Activated naive CD4-positive, alpha-beta T cell treated with Interleukin-2 at 50 U/mL for 16 hours (primary cell): ENCODE measurements around the gene GPC5.
"Not testable (repeated sequence)": the region's sequence is repeated elsewhere in the genome, so short reads cannot be mapped to it uniquely, and the experiment has no call there.

ENCODE experiments used
- DNase-seq: peaks from one replicate; pipeline ENCODE4 v3.0.0-alpha.2; 2020

GPC5 gene

GRCh38 chr13:91659256-91660075 lies 261.0 kb downstream of the GPC5 start:
- DNase-seq, result no peak

- no peak for DNase-seq
Measured at GRCh38 chr13:91660076-91660415, 261.6 kb downstream of the GPC5 start.

- DNase-seq, result no peak
Measured at GRCh38 chr13:91661692-91662490, 263.5 kb downstream of the GPC5 start.

GRCh38 chr13:91664039-91664438 lies 265.6 kb downstream of the GPC5 start:
- DNase-seq, result no peak

- DNase-seq, result no peak
Measured at GRCh38 chr13:91667486-91667885, 269.1 kb downstream of the GPC5 start.

GRCh38 chr13:91668866-91669495 lies 270.6 kb downstream of the GPC5 start:
- no peak for DNase-seq

GRCh38 chr13:91674347-91674746 lies 275.9 kb downstream of the GPC5 start:
- not testable (repeated sequence) for DNase-seq

- DNase-seq, result no peak
Measured at GRCh38 chr13:91684746-91685145, 286.3 kb downstream of the GPC5 start.

GRCh38 chr13:91690944-91691343 lies 292.5 kb downstream of the GPC5 start:
- no peak for DNase-seq

- no peak for DNase-seq
Measured at GRCh38 chr13:91693466-91693865, 295.0 kb downstream of the GPC5 start.

- no peak for DNase-seq
Measured at GRCh38 chr13:91698308-91698707, 299.9 kb downstream of the GPC5 start.

GRCh38 chr13:91698767-91699166 lies 300.3 kb downstream of the GPC5 start:
- DNase-seq, result no peak

- DNase-seq, result no peak
Measured at GRCh38 chr13:91699863-91700262, 301.4 kb downstream of the GPC5 start.

GRCh38 chr13:91701975-91702374 lies 303.6 kb downstream of the GPC5 start:
- no peak for DNase-seq

GRCh38 chr13:91702411-91702810 lies 304.0 kb downstream of the GPC5 start:
- no peak for DNase-seq

GRCh38 chr13:91704398-91704797 lies 306.0 kb downstream of the GPC5 start:
- no peak for DNase-seq

GRCh38 chr13:91708558-91708957 lies 310.1 kb downstream of the GPC5 start:
- no peak for DNase-seq

GRCh38 chr13:91709180-91709579 lies 310.8 kb downstream of the GPC5 start:
- DNase-seq, result no peak

GRCh38 chr13:91710733-91711132 lies 312.3 kb downstream of the GPC5 start:
- no peak for DNase-seq

- no peak for DNase-seq
Measured at GRCh38 chr13:91714855-91715254, 316.4 kb downstream of the GPC5 start.

GRCh38 chr13:91716436-91717065 lies 318.1 kb downstream of the GPC5 start:
- no peak for DNase-seq

- no peak for DNase-seq
Measured at GRCh38 chr13:91719033-91719432, 320.6 kb downstream of the GPC5 start.

GRCh38 chr13:91721413-91721812 lies 323.0 kb downstream of the GPC5 start:
- no peak for DNase-seq
